Measurements from ENCODE around the gene KCNIP1. TPM values are rescaled to one million over a fixed set of nuclear protein-coding genes. Genes with fewer than 3 reads are reported as not detected.
A peak's percentile ranks its signal among the peaks of the same experiment; 100 is the strongest.

Gene KCNIP1
- total RNA-seq, result 10 to 100 TPM in 1 of 2 donors, 1 to 10 TPM in 1; 1.6 to 13.5 TPM

GRCh38 chr5:170503990-170504596 lies at the start of gene KCNIP1:
KCNIP1 (plus strand) TSS chr5:170504020.
- Histone ChIP-seq H3K4me3 (peak within 1 kb of the TSS; percentile 21 to 30), H3K4me1 (replicated peaks) (no peaks in the 10 kb centered on the region), H3K27me3 (replicated peaks; ENCODE audit: insufficient read depth) (no peaks in the 10 kb centered on the region), H3K27ac (no peak within 1 kb of the TSS), H3K9me3 (no peaks in the 10 kb centered on the region), H3K36me3 (no peaks in the 10 kb centered on the region)
- DNase-seq (ENCODE audit: low spot score), result no peak
- TF ChIP-seq POLR2A (IDR thresholded peaks at IDR 0.05), result no peak
- TF ChIP-seq POLR2AphosphoS5 (IDR thresholded peaks at IDR 0.05), result no peak
- no peak for TF ChIP-seq CTCF (IDR thresholded peaks at IDR 0.05)
- intact Hi-C loops (cut with DNase I), result no loop called here
- 7% methylated on average over 22 of the region's 65 CpGs for WGBS

GRCh38 chr5:170463426-170463825 lies 40.4 kb upstream of the KCNIP1 start:
- intact Hi-C loops (cut with DNase I), result no loop called here
- Histone ChIP-seq H3K4me1 (replicated peaks) (no peaks in the 10 kb centered on the region), H3K27ac (no peak overlapping the region), H3K9me3 (no peaks in the 10 kb centered on the region), H3K27me3 (replicated peaks; ENCODE audit: insufficient read depth) (no peaks in the 10 kb centered on the region), H3K36me3 (no peaks in the 10 kb centered on the region), H3K4me3 (no peak overlapping the region)
- no peak for DNase-seq (ENCODE audit: low spot score)
- TF ChIP-seq POLR2AphosphoS5 (IDR thresholded peaks at IDR 0.05) (no peak), CTCF (IDR thresholded peaks at IDR 0.05) (no peak), POLR2A (IDR thresholded peaks at IDR 0.05) (no peak)
- WGBS, result 84% methylated on average over 1 of the region's 1 CpG

- 70% methylated on average over 10 of the region's 10 CpGs for WGBS
- H3K4me3 ChIP-seq, result no peak overlapping the region
- no peaks in the 10 kb centered on the region for H3K36me3 ChIP-seq
- DNase-seq (ENCODE audit: low spot score), result no peak
- no peaks in the 10 kb centered on the region for H3K4me1 ChIP-seq (replicated peaks)
- intact Hi-C loops (cut with DNase I), result no loop called here
- H3K27me3 ChIP-seq (replicated peaks; ENCODE audit: insufficient read depth), result no peaks in the 10 kb centered on the region
- H3K27ac ChIP-seq, result no peak overlapping the region
- H3K9me3 ChIP-seq, result no peaks in the 10 kb centered on the region
- TF ChIP-seq POLR2AphosphoS5 (IDR thresholded peaks at IDR 0.05) (no peak), POLR2A (IDR thresholded peaks at IDR 0.05) (no peak), CTCF (IDR thresholded peaks at IDR 0.05) (no peak)
These were observed 39.3 kb upstream of the KCNIP1 start for GRCh38 chr5:170464280-170465127.

GRCh38 chr5:170466553-170466952 lies 37.3 kb upstream of the KCNIP1 start:
- TF ChIP-seq POLR2AphosphoS5 (IDR thresholded peaks at IDR 0.05) (no peak), POLR2A (IDR thresholded peaks at IDR 0.05) (no peak), CTCF (IDR thresholded peaks at IDR 0.05) (no peak)
- WGBS, result 90% methylated on average over 3 of the region's 3 CpGs
- no peaks in the 10 kb centered on the region for H3K36me3 ChIP-seq
- no peaks in the 10 kb centered on the region for H3K4me1 ChIP-seq (replicated peaks)
- no peak for DNase-seq (ENCODE audit: low spot score)
- H3K9me3 ChIP-seq, result no peaks in the 10 kb centered on the region
- H3K27me3 ChIP-seq (replicated peaks; ENCODE audit: insufficient read depth), result no peaks in the 10 kb centered on the region
- no peak overlapping the region for H3K27ac ChIP-seq
- intact Hi-C loops (cut with DNase I), result no loop called here
- no peak overlapping the region for H3K4me3 ChIP-seq
